BJ (cell line): ENCODE results near the gene CCNK. TPM values are rescaled to one million over a fixed set of nuclear protein-coding genes. Genes with fewer than 3 reads are reported as not detected.

Source experiments
- CTCF ChIA-PET: fragments of 350-600 bp; formaldehyde crosslinking; extraction: SDS; loops from one replicate; lab custom pipeline; 2021; ENCODE audit warnings: antibody characterized with exemption, inconsistent platforms; lab: Yijun Ruan, JAX
- POLR2A ChIA-PET: fragments of 300-600 bp; sonication (Branson Sonifier 250); formaldehyde crosslinking; extraction: SDS; loops from one replicate; lab custom pipeline; 2021; ENCODE audit warnings: antibody characterized with exemption; lab: Charles Lee
- DNase-seq: peaks from one replicate; pipeline ENCODE4 v3.0.0-alpha.2; 2011; ENCODE audit warnings: low read depth
- H3K27me3 ChIP-seq: 2 replicates; pipeline ENCODE4 v1.6.0; 2011; ENCODE audit warnings: low read length; ENCODE audit not compliant: control insufficient read depth, insufficient read depth
- H3K36me3 ChIP-seq: 2 replicates; pipeline ENCODE4 v1.5.1; 2011; ENCODE audit warnings: low read length; ENCODE audit not compliant: control insufficient read depth, insufficient read depth
- H3K4me3 ChIP-seq: 2 replicates; pipeline ENCODE4 v1.5.1; 2011; ENCODE audit warnings: low read depth, mild to moderate bottlenecking, control low read depth, low read length
- CTCF ChIP-seq: IDR thresholded peaks from 2 replicates; pipeline ENCODE4 v1.5.1; 2011; ENCODE audit warnings: low read depth, mild to moderate bottlenecking, control low read depth, inconsistent platforms, low read length, moderate library complexity; ENCODE audit not compliant: insufficient read depth
- polyA plus RNA-seq: library from polyadenylated mRNA; depleted of rRNA; stranded (reverse); fragments of >200 nt; gene quantifications from 2 replicates; pipeline ENCODE4 v1.2.3, GENCODE V29; 2011

CCNK gene
- polyA plus RNA-seq, 1 experiment = 11.0 TPM

- peak; percentile 97 for TF ChIP-seq CTCF
These were observed 37.5 kb downstream of the CCNK start for GRCh38 chr14:99518441-99519346.

GRCh38 chr14:99519347-99519881 lies 38.2 kb downstream of the CCNK start:
- Histone ChIP-seq H3K36me3 (peaks cover 9% of the 10 kb centered on the region; the same call in 1 of the 2 replicates), H3K27me3 (no peaks in the 10 kb centered on the region), H3K4me3 (no peak overlapping the region)
- no peak for TF ChIP-seq CTCF
- DNase-seq = no peak
- ChIA-PET CTCF (interaction anchor here (0.6 to 2.8 kb wide), 3 partner anchors 8 to 153 kb away, joined by 3 to 14 read pairs (median 3); no protein-coding TSS in a partner anchor), POLR2A (no interaction called here)

More at GRCh38 chr14:99518441-99519346, 37.5 kb downstream of the CCNK start:
- CTCF ChIA-PET = interaction anchor here (1.0 to 2.8 kb wide), 8 partner anchors 9 to 114 kb away, joined by 3 to 14 read pairs (median 6); no protein-coding TSS in a partner anchor
- Histone ChIP-seq H3K27me3 (no peaks in the 10 kb centered on the region), H3K4me3 (no peak overlapping the region), H3K36me3 (peaks cover 11% of the 10 kb centered on the region; the same call in 1 of the 2 replicates)
- DNase-seq = no peak
- POLR2A ChIA-PET = no interaction called here

- no peak for DNase-seq
These were observed 38.8 kb downstream of the CCNK start for GRCh38 chr14:99519931-99520421.

GRCh38 chr14:99520571-99521081 lies 39.4 kb downstream of the CCNK start:
- DNase-seq = no peak
- peaks cover 5% of the 10 kb centered on the region; the same call in 1 of the 2 replicates for H3K36me3 ChIP-seq
- no peak overlapping the region for H3K4me3 ChIP-seq
- ChIA-PET CTCF (interaction anchor here (0.9 to 1.5 kb wide), 4 partner anchors 10 to 108 kb away, joined by 3 to 5 read pairs (median 4); no protein-coding TSS in a partner anchor), POLR2A (no interaction called here)
- no peaks in the 10 kb centered on the region for H3K27me3 ChIP-seq
- no peak for TF ChIP-seq CTCF

More at GRCh38 chr14:99519931-99520421, 38.8 kb downstream of the CCNK start:
- no peaks in the 10 kb centered on the region for H3K27me3 ChIP-seq
- H3K36me3 ChIP-seq = peaks cover 5% of the 10 kb centered on the region; the same call in 1 of the 2 replicates
- TF ChIP-seq CTCF = no peak
- POLR2A ChIA-PET = no interaction called here
- no peak overlapping the region for H3K4me3 ChIP-seq
- CTCF ChIA-PET = interaction anchor here (0.6 to 2.8 kb wide), 3 partner anchors 8 to 152 kb away, joined by 3 to 14 read pairs (median 3); no protein-coding TSS in a partner anchor
